ENCODE results near the gene CELF2. TPM values are rescaled to one million over a fixed set of nuclear protein-coding genes. Genes with fewer than 3 reads are reported as not detected.

The CELF2 gene
- total and polyA plus RNA-seq, 9 of the 15 experiments (the other 6 are each of a cell fraction or from before 2014, with no cell fraction given) = 4.0 to 20.3 (median 11.1) TPM

DNA sequence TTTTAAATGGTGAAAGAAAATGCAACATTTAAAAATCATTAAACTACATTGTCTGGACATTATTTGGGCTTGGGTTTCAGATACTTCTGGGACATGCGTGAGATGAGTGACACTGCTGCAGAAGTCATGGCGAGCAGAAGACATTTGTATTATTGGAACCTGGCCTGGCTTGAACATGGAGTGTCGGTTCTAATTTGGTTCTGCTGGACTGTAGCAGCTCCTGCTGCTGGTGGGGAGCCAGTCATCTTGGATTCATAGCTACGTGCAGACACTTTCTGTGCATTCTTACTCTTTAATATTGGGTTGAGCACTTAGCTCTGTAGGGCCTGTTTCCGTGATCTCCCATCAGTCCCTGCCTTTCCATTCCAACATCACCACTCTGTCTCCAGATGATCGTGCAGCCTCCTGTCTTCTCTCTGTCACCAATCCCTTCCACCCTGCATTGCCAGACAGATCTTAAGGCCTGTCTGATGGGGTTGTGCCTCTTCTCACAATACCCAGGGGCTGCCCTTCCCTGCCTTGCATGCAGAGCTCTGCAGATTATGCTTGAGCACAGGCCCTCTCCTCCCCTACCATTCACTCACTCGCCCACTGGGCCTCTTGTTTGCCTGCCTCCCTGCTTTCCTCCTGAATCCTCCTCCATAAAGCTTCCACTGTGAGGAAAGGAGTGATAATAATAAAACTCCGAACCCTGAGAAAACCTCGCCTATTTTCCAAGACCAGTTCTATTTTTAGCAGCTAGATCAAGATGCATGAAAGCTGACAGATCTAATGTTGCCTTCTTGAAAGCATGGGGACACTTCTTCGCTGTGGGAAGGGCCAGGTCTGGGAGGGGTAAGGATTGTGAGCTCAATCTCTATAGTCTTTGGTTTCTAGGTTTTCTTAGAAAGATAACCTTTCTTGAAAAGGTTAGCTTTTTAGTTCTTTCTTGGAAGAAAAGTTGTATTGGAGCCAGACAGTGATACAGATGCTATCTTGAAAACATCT, 32.9 kb downstream of the CELF2 start:
- DNase-seq (ENCODE audit: extremely low read depth in 1 of 4, low spot score in 3 of 4) (no peak), FAIRE-seq (no peak), ATAC-seq (no peak)
- Histone ChIP-seq H3K4me3 (no peak overlapping the region), H2AFZ (ENCODE audit: low read depth, low read length) (no peak overlapping the region), H3K27me3 (ENCODE audit: control insufficient read depth in 2 of 2, insufficient read depth in 2 of 2, low read length in 2 of 2) (peaks cover 4 to 11% of the 10 kb centered on the region in 2 experiments; a peak in 4 of 5 replicates), H3K36me3 (ENCODE audit: control insufficient read depth, insufficient read depth, low read length) (no peaks in the 10 kb centered on the region), H3K9me3 (replicated peaks; ENCODE audit: control insufficient read depth, insufficient read depth, low read depth, low read length) (no peaks in the 10 kb centered on the region), H3K4me1 (replicated peaks in 1 of 2; ENCODE audit: control insufficient read depth in 2 of 2, insufficient read depth in 2 of 2, low read length in 2 of 2) (no peaks in the 10 kb centered on the region; a peak in 1 of 5 replicates), H3K79me2 (ENCODE audit: control insufficient read depth, insufficient read depth, low read length) (no peaks in the 10 kb centered on the region), H3K9me1 (ENCODE audit: control insufficient read depth, insufficient read depth, low read length) (no peaks in the 10 kb centered on the region), H4K20me1 (replicated peaks; ENCODE audit: control insufficient read depth, insufficient read depth, low read length) (no peaks in the 10 kb centered on the region), H3K27ac (ENCODE audit: extremely low read depth, low read depth, low read length) (no peak overlapping the region), H3K4me2 (ENCODE audit: insufficient read depth, low read length) (no peak overlapping the region), H3K9ac (ENCODE audit: insufficient read depth in 1 of 2, low read depth in 2 of 2, low read length in 2 of 2) (no peak overlapping the region)
- in situ Hi-C loops (cut with MboI) = no loop called here
- no TSS peak for BruUV-seq (replicated peaks)
- intact Hi-C loops (cut with micrococcal nuclease) = no loop called here
- TF ChIP-seq ASH1L (IDR thresholded peaks at IDR 0.05; ENCODE audit: borderline replicate concordance, low read depth, partially characterized antibody) = no peak
- ChIA-PET POLR2A (no interaction called here), CTCF (ENCODE audit: low intra/inter-chr PET ratio) (no interaction called here)
- under 1% methylated on average over 10 of the region's 10 CpGs for WGBS (ENCODE audit: insufficient coverage, low coverage, missing lambda C conversion rate)

DNA sequence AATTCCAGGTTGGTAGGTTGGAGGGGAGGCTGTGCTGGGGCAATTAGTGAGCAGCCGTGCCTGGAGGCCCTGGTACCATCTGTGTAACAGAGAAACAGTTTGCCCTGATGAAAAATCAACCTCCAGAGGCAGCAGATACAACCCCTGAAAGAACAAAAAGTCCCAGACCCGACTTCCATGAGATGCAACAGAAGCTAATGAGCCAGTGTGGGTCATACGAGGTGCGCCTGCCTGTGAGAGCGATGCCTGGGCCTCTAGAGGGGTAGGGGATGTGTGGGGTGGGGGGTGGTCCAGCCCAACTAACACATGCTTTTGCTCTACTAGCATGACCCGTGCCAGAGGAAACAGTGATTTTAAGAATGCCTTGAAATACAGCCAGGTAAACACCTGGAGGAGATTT, 39.3 kb downstream of the CELF2 start:
- no peaks in the 10 kb centered on the region for H3K79me2 ChIP-seq (ENCODE audit: control insufficient read depth, insufficient read depth, low read length)
- no peaks in the 10 kb centered on the region for H3K9me1 ChIP-seq (ENCODE audit: control insufficient read depth, insufficient read depth, low read length)
- no peak overlapping the region for H2AFZ ChIP-seq (ENCODE audit: low read depth, low read length)
- no peaks in the 10 kb centered on the region for H3K9me3 ChIP-seq (replicated peaks; ENCODE audit: control insufficient read depth, insufficient read depth, low read depth, low read length)
- peaks cover 4 to 5% of the 10 kb centered on the region in 2 experiments; a peak in 3 of 5 replicates for H3K27me3 ChIP-seq (ENCODE audit: control insufficient read depth in 2 of 2, insufficient read depth in 2 of 2, low read length in 2 of 2)
- H3K4me3 ChIP-seq = no peak overlapping the region
- ChIA-PET POLR2A (interaction anchor here (0.5 kb wide), 1 partner anchor 773 kb away, joined by 4 read pairs; no protein-coding TSS in a partner anchor), CTCF (ENCODE audit: low intra/inter-chr PET ratio) (no interaction called here)
- intact Hi-C loops (cut with micrococcal nuclease) = no loop called here
- H3K27ac ChIP-seq (ENCODE audit: extremely low read depth, low read depth, low read length) = no peak overlapping the region
- no peak overlapping the region for H3K4me2 ChIP-seq (ENCODE audit: insufficient read depth, low read length)
- H4K20me1 ChIP-seq (replicated peaks; ENCODE audit: control insufficient read depth, insufficient read depth, low read length) = no peaks in the 10 kb centered on the region
- H3K4me1 ChIP-seq (replicated peaks in 1 of 2; ENCODE audit: control insufficient read depth in 2 of 2, insufficient read depth in 2 of 2, low read length in 2 of 2) = no peaks in the 10 kb centered on the region
- WGBS (ENCODE audit: insufficient coverage, low coverage, missing lambda C conversion rate) = 0% methylated on average over 6 of the region's 6 CpGs
- H3K36me3 ChIP-seq (ENCODE audit: control insufficient read depth, insufficient read depth, low read length) = no peaks in the 10 kb centered on the region
- no peak for ATAC-seq
- no peak overlapping the region for H3K9ac ChIP-seq (ENCODE audit: insufficient read depth in 1 of 2, low read depth in 2 of 2, low read length in 2 of 2)
- FAIRE-seq = no peak
- DNase-seq (ENCODE audit: extremely low read depth in 1 of 4, low spot score in 3 of 4) = no peak
- BruUV-seq (replicated peaks) = no TSS peak
- in situ Hi-C loops (cut with MboI) = no loop called here
- TF ChIP-seq, protein P1, sequence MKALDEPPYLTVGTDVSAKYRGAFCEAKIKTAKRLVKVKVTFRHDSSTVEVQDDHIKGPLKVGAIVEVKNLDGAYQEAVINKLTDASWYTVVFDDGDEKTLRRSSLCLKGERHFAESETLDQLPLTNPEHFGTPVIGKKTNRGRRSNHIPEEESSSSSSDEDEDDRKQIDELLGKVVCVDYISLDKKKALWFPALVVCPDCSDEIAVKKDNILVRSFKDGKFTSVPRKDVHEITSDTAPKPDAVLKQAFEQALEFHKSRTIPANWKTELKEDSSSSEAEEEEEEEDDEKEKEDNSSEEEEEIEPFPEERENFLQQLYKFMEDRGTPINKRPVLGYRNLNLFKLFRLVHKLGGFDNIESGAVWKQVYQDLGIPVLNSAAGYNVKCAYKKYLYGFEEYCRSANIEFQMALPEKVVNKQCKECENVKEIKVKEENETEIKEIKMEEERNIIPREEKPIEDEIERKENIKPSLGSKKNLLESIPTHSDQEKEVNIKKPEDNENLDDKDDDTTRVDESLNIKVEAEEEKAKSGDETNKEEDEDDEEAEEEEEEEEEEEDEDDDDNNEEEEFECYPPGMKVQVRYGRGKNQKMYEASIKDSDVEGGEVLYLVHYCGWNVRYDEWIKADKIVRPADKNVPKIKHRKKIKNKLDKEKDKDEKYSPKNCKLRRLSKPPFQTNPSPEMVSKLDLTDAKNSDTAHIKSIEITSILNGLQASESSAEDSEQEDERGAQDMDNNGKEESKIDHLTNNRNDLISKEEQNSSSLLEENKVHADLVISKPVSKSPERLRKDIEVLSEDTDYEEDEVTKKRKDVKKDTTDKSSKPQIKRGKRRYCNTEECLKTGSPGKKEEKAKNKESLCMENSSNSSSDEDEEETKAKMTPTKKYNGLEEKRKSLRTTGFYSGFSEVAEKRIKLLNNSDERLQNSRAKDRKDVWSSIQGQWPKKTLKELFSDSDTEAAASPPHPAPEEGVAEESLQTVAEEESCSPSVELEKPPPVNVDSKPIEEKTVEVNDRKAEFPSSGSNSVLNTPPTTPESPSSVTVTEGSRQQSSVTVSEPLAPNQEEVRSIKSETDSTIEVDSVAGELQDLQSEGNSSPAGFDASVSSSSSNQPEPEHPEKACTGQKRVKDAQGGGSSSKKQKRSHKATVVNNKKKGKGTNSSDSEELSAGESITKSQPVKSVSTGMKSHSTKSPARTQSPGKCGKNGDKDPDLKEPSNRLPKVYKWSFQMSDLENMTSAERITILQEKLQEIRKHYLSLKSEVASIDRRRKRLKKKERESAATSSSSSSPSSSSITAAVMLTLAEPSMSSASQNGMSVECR (CRISPR knock-in tag; IDR thresholded peaks at IDR 0.05) = no peak
- TF ChIP-seq YBX1 (IDR thresholded peaks at IDR 0.05) = no peak
- no peak for TF ChIP-seq KDM2B (CRISPR knock-in tag; IDR thresholded peaks at IDR 0.05)
- TF ChIP-seq SMARCE1 (IDR thresholded peaks at IDR 0.05) = no peak
- TF ChIP-seq STAT5B (CRISPR knock-in tag; IDR thresholded peaks at IDR 0.05) = no peak
- TF ChIP-seq ZNF23 (CRISPR knock-in tag; IDR thresholded peaks at IDR 0.05) = no peak
- TF ChIP-seq RFX1 (IDR thresholded peaks at IDR 0.05) = no peak

Data from K562 (cell line).